H4 (cell line): ENCODE data around the gene KCNMA1. TPM values are rescaled to one million over a fixed set of nuclear protein-coding genes. Genes with fewer than 3 reads are reported as not detected.

Experiments used
- DNase-seq: peaks from one replicate; pipeline ENCODE4 v3.0.0-alpha.2; 2015; ENCODE audit warnings: low spot score
- total RNA-seq: library from RNA; depleted of rRNA; stranded (reverse); fragments of >200 nt; shearing (Covaris generic); gene quantifications from 2 replicates; pipeline ENCODE4 v1.2.3, GENCODE V29; 2014

Gene KCNMA1
- total RNA-seq, 1 experiment from 2014 or later: 8.4 TPM

DNA sequence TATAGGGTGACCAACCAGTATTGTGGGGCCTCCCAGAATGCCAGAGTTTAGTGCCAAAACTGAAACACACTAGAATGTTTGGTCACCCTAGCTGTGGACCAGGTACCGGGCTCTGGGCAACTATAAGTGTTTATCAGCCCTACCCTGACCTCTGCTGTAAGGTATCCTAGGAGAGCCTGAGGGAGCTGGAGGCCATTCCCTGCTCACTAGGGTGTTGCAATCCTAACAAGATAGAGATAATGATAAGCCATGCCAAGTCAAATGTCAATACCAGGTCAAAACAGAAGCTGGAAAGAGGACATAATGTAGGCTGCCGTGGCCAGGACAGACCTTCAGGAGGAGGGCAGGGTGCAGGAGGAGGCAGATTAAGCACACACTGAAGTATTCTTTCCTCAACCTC, 151.8 kb downstream of the KCNMA1 start:
- DNase-seq: no peak

DNA sequence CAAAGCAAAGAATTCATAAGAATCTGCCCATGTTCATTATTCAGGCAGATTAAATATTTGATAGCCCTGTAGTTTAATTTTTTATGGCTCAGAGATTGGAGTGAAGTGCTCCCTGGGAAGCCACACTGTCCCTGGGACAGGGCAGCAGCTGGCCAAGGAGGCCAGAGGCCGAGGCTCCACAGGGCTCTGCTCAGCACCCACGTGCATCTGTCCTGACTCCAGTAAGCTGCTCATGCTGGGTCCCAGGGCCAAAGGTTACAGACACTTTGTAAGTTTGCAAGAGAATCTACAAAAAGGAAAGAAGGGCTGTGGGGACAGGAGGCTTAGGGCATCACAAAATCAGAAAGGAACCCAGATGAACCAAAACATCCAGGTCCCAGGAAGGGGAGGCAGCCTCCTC, 155.5 kb downstream of the KCNMA1 start:
- DNase-seq: no peak

DNA sequence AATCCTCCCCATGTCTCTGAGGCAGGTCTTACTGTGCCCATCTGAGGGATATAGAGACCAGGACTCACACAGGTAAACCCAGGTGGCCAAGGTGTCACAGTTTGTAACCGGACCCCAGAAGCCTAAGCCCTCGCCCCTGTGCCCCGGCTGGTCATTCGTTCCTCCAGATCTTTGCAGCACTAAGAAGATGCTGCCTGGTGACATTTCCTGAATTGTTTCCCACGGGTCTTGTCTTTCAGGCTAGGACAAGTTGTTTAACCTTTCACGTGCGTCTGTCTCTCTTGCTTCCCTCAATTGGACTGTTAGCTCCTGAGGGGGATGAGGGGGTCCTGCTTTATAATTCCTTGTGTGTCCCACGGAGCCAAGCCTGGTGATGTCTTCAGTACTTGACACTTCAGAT, 158.0 kb downstream of the KCNMA1 start:
- no peak for DNase-seq

DNA sequence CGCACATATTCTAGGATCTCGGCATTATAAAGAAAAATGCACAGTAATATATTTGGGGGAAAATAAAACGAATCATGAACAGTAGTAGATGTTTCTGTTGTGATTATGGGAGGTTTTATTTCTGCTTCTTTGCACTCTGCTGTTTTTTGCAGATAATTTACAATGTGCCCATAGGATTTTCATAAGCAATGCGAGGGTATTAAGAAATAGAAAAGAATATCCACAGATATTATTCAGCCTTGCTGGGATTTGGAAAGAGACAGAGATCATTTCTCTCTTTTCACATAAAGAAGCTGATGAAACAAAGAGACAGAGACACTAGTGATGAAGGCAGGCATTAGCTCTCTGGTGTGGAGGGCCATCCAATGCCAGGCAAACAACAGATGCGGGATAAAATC, 158.6 kb downstream of the KCNMA1 start:
- no peak for DNase-seq

DNA sequence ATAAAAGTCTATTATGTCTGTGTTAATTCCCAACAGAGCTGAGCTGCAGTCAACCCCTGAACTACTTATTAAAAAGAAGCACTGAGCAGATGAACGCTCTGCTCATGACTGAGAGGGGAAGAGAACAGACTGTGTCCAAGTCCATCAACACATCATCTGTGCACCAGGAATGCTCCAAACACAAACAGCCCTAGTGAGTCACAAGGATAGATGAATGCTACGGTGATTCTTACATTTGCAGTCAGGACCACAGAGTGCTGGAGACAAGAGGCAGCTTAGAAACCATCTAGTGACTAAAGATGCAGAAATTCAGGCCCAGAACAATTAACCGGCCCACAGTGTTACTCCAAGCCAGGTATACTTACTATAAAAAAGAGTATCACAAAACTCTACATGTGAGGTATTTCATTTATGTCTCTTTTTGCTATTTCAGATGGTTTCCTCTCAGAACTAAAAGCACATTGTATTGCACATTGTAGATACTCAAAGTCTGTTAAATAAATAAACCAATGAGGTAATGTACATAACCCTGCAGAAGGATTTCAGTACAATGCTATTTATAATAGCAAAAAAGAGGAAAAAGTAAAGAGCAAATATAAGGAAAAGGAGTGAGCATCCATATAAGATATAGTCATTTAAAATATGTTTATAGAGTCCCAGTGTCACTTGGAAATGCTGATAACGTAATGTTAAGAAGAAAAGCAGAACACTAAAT, 159.2 kb downstream of the KCNMA1 start:
- peak; percentile 59 for DNase-seq

DNA sequence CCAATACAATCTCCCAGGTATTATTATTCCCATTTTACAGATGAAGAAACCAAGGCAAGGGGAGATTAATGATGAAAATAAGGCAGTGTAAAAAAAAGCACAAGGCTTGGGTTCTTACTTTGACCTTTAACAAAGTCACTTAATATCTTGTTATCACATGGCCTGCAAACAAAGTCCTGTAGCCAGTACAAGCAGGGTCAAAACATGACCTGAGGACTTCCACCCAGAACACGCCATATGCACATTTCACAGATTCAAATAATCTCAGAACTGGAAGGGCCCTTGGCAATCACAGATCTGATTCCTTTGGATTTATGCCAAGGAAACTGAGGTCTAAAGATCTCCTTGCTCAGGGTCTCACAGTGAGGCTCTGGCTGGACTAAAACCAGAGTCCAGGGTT, 162.1 kb downstream of the KCNMA1 start:
- no peak for DNase-seq

DNA sequence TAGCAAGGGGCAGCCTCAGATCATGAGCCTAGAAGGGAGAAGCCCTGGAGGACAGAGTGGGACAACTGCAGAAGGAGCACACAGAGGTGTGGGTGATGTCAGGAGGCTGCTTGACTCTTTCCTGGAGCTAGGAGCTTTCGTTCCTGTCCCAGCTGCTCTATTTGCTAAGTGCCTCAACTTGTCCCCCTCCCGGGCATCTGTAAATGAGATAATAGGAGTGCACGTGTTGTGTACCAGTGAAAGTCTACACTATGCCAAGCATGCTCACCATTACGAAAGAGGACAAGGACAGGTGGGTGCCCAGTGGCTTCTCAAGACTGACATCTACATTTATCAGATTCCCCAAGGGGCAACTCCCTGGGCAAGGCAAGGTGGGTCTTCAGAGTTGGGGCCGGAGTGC, 162.7 kb downstream of the KCNMA1 start:
- DNase-seq: no peak

DNA sequence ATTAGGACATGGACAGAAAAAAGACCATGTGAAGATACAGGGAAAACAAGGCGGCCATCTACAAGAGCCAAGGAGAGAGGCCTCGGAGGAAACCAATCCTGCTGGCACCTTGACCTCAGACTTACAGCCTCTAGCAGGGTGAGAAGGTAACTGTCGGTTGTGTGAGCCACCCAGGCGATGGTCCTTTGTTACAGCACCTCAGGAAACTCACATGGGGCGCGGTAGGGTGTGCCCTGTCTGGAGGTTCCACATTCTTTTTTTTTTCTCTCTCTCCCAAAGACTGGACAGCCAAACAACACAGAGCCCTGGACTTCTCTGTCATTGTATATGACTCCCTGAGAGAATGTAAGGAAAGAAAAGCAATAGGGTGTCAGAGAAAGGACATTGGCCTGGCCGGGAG, 163.2 kb downstream of the KCNMA1 start:
- no peak for DNase-seq

DNA sequence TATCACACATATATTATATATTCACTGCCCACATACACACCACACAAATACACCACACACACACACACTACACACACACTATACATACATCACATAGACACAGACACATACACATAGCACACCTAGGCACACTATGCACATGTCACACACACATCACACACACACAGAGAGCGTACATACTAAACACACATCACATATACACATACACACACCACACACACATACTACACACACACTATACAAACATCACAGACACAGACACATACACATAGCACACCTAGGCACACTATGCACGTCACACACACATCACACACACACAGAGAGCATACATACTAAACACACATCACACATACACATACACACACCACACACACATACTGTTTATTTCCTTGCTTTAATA, 165.5 kb downstream of the KCNMA1 start:
- DNase-seq: no peak

DNA sequence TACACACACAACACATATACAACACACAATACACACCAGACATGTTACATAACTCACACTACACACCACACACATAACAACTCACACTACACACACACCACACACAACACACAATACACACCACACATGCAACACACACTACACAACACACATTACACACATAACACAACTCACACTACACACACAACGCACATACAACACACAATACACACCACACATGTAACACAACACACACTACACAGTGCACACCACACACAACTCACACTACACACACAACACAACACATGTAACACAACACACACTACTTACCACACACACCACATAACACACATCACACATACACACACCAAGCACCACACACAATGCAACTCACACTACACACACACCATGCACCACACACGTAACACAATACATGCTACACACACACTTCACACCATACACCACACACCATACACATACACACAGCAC, 166.5 kb downstream of the KCNMA1 start:
- no peak for DNase-seq

DNA sequence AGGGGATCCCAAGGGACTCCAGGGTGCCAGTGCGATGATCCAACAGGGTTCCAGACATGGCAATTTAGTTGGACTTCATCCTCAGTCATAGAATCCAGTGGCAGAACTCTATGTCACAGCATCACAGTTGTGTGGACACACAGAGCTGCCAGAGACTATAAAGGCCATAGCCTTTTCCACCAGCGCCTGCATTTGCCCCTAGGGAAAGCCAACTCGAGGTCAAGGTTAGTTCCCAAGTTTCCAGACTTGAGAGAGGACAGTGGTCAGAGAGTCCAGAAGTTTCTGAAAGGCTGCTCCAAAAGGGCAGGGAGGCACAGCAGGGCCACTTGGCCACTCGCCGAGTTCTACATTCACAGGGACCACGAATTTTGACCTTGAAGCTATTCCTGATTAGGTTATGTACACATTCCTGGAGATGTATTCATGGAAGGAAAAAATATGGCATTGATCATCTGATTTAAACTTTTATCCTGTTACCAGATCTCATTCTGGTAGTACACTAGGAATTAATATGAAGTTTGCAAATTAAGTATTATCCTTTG, 170.1 kb downstream of the KCNMA1 start:
- DNase-seq: no peak

DNA sequence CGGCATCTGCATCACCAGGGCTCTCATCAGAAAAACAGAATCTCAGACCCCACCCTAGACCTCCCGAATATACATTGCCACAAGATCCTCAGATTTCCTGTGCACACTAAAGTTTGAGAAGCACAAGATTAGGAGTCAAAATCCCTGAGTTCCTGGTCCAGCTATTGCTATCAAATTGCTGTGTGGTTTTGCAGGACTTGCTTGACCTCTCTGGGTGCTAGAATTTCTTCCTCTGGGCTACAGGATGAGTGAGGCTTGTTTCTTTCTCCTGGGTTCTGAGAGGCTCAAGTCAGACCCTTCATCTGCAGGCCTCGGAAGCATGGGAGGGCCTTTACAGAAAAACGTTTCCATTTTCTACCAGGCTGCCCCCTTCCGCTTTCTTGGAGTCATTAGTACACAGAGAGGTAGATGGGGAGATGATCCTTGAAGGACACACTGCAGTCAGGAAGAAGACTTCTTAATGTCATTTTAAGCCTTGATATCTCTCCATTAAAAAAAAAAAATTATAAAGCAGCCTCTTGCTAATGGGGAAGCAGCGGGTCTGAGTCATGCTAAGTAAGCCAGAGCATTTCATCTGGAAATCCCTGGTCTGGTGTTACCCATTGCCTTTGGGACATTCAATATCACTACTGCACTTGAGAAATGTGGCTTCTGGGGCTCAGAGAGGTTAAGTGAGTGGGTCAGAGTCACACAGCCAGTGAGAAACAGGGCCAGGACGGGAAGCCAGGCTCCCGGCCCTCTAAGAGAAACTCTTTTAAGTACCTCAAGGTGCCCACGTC, 173.5 kb downstream of the KCNMA1 start:
- DNase-seq: no peak

DNA sequence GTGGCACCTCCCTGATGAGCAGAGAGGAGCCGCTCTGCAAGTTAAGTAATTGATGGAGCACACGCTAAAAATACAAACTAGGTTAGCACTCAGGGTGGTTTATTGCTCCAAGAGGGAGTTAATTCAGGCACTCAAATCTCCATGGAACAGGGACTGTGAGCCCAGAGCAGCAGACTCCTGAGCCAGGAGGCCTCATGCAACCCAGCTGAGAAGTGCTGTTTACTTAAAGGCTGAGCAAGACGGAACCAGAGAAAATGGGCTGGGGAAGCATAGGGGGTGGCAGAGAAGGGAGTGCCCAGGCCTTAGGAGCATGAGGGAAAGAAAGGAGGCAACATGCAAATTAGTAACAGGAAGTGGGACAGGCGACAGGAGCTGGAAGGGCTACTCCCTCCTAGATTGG, 174.1 kb downstream of the KCNMA1 start:
- DNase-seq: no peak

DNA sequence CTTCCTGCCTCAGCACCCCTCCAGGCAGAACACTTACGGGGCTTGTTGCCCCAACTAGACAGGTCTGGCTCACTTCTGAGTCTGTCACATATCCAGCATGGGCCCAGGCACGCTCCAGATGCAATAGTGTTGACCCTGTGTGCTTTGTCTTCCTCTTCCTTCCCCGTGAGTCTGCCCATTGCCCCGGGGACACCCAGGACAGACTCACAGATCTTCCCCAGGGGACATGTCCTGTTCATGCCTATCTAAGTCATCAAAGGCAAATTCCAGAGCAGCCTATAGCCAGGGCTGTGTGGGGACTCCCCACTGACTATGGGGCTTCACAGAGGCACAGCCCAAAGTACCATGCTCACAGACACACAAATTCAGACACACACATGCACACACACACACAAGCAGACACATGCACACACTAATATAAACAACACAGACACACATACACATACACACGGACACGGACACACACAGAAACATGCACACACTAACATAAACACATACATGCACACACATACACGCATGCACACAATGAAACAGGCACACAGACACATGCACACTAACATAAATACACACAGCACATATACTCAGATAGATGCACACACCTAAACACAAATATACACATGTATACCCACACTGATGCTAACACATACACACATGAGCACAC, 175.8 kb downstream of the KCNMA1 start:
- no peak for DNase-seq

DNA sequence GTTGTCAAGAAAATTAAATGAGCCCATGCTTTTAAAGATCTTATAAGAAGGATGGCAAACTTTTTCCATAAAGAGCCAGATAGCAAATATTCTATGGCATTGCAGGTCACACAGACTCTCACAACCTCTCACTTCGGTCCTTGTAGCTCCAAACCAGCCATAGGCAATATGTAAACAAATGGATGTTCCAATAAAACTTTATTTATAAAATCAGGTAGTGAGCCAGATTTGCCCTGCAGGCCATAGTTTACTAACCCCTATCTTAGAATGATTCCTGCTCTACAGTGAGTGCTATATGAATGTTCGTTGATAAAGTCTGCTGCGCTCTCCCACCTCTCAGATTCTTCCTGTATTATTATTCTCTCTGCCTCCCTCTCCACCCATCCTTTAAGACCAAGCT, 177.7 kb downstream of the KCNMA1 start:
- no peak for DNase-seq

DNA sequence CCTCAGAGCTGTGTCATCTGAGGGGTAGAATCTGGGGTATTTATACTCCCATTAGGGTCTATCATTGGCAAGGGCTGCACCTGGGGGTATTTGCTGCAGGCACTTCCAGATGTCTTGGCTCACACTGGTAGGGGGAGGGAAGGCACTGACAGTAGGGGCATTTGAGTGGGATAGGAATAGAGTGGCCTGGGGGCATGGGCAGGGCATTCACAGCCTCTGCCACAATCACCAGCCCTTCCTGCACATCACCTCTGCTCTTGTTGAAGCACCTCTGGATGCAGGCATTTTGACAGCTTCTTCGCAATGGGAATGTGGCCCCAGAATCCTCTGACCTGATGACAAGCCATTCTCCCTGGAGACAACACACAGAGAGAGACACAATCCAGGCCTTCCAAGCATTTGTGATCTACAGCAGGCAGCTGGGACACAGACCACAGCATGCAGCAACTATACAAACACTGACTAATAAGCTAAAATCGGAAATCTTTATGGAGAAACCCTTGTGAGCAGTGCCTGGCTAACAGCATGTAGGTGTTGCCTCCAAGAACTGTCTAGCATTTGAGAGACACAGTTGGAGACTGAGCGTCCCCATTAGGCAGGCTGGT, 178.5 kb downstream of the KCNMA1 start:
- no peak for DNase-seq

DNA sequence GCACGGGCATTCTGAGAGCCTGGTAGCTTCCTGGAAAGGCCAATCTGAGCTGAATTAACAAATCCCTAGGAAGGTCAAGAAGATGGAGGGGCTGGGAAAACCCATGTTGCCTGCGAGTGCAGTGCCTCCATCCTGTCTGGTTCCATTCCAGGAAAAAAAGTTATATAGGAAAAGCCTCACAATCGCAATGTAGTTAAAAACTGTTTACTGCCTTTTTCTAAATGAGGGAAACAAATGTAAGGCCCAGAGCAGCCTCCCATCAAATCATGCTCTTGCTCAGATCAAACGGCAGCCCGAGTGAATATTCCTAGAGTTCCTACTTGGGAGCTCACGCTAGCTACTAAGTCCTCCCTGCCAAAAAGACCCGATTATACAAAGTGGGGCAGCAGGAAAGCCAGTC, 179.9 kb downstream of the KCNMA1 start:
- DNase-seq: no peak

DNA sequence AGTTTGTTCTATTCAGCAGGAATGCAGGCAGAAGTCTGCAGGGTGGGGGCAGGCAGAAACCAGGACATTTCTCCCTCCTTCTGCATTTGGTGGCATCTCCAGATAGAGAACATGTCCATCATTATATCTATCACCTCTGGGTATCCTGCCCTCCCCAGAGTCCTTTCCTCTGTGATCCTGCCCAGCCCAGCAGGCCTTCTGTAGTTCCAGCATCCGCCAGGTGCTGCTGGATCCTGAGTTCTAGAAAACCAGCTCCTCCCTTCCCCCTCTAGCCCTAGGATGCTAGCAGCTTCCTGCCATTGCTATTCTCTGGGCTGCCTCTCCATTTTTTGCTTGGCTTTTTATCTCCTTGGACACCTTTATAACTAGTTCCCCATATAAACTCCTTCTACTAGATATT, 180.3 kb downstream of the KCNMA1 start:
- DNase-seq: no peak

DNA sequence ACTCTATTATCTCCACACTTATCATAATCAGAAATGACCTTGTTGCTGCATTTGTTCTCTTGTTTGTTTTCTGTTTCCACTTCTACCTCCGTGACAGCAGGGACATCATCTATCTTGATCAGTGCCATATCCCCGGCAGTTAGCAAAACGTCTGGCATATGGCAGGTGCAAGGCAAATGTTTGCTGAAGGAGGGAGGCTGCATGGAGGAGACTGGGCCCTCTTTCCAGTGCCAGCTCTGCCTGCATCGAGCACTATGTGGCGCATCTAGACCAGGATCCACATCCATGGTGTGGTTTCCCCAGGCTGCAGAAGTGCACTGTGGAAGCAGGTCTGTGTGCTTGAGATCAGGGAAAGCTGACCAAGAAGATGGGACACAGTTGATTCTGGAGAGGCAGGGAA, 181.2 kb downstream of the KCNMA1 start:
- DNase-seq: no peak

DNA sequence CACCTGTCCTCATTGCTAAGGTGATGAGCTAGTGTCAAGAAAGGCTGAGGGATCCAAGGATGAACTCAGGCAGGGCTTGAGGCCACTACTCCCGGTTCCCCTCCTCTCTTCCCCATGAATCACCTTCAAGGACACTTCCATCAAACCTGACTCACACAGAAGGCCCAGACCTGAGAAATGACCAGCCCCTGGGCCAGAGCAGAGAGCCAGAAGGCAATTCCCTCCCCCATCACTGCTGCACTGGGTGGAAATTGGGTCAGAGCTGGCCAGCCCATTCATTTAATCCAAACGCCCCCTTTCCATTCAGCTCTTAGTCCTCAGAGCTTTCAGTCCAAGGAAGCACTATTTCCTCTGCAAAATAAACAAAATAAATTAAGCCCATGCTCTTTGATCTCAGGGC, 182.0 kb downstream of the KCNMA1 start:
- DNase-seq: no peak

DNA sequence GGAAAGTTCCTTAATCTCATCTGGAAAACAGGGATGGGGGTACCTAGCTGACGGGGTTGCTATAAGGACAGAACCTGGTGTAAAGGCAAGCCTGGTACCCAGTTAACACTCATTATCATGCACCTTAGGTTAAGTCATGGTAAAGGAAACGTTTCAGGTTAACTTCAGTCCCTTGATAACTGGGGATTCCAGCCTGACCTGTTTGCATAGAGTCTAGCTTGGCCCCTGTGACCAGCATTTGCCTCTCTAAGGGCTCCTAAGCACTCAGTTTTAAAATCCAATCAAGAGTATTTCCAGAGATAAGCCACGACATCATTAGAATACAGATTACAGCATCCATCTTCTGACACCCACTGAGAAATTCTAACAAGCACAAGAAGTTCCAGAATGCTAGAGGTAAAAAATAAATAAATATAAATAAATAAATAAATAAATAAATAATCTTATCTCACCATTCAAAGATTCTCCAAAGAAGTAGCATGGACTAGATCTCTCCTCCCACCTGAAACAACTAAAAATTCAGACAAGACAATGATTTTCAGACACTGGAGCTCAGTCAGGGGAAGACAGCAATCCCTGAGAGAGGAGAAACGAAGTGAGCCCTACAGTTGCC, 184.6 kb downstream of the KCNMA1 start:
- DNase-seq: no peak

DNA sequence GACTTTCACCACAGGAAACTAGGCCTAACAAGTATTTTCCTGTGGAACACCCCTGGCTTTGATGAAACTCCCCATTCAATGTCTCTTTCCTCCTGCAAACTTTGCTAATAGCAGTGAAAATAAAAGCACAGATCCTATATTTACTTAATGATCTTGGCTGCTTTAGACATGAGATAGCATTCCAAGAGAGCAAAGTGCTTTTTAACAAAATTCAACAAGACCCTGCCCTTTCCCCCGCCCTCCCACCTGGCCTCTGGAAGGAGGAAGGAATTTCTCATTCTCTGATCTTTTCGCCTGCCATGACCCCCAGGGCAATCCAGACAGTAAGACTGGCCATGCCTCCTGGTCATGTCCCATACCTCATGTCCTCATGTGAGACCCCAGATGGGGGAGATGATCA, 185.7 kb downstream of the KCNMA1 start:
- DNase-seq: no peak
